Subcutaneous adipose tissue (tissue), 4 donors: Measurements from ENCODE around the gene SLC35F3. TPM values are rescaled to one million over a fixed set of nuclear protein-coding genes. Genes with fewer than 3 reads are reported as not detected.

Experiments used
- CTCF ChIP-seq: fragments of 450-650 bp; IDR thresholded peaks from one replicate; pipeline ENCODE4 v1.5.1; 2016; ENCODE audit warnings: low read depth, mild to moderate bottlenecking, control low read depth, antibody characterized with exemption, moderate library complexity
- total RNA-seq, 4 donors: library from RNA; depleted of rRNA; stranded (reverse); fragments of >200 nt; gene quantifications; one replicate each; pipeline ENCODE4 v1.1.0, GENCODE V29; 2016

The SLC35F3 gene
- total RNA-seq, 4 donors from 2014 or later = 0.44 TPM; not detected in 3

- no peak for TF ChIP-seq CTCF
Observed at GRCh38 chr1:234206651-234207284, 302.3 kb downstream of the SLC35F3 start.

GRCh38 chr1:234208351-234208750 lies 303.9 kb downstream of the SLC35F3 start:
- TF ChIP-seq CTCF = no peak

- TF ChIP-seq CTCF = no peak
Observed at GRCh38 chr1:234208791-234209190, 304.3 kb downstream of the SLC35F3 start.

- TF ChIP-seq CTCF = no peak
Observed at GRCh38 chr1:234212764-234213657, 308.5 kb downstream of the SLC35F3 start.

- no peak for TF ChIP-seq CTCF
Observed at GRCh38 chr1:234213658-234214128, 309.2 kb downstream of the SLC35F3 start.

GRCh38 chr1:234214129-234214910 lies 309.8 kb downstream of the SLC35F3 start:
- no peak for TF ChIP-seq CTCF
